GM20431 (cell line): ENCODE data around the gene CD164.

Experiments
- in situ Hi-C: fragments of 300-500 bp; cut with MseI, MboI; formaldehyde crosslinking; loops from one replicate; pipeline ENCODE4 v1.15.0; 2020; ENCODE audit warnings: low sequenced_read_pairs; ENCODE audit not compliant: unreplicated experiment

CD164 gene

DNA sequence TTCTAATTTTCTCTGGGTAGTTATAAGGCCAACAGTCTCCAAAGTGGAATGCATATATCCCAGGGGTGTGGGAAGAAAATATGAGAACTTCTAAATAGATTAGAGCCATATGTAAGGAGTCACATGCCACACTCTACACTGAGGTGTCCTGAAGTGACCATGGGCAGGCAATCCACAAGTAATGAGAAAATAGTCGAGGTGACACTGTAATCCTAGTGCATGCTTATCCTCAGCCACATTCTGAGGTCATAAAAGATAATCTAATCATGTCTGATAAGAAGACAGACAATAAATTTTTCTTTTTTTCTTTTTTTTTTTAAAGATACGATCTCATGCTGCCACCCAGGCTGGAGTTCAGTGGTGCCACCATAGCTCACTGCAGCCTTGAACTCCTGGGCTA is 62.2 kb downstream of the CD164 start:
- in situ Hi-C loops = no loop called here

DNA sequence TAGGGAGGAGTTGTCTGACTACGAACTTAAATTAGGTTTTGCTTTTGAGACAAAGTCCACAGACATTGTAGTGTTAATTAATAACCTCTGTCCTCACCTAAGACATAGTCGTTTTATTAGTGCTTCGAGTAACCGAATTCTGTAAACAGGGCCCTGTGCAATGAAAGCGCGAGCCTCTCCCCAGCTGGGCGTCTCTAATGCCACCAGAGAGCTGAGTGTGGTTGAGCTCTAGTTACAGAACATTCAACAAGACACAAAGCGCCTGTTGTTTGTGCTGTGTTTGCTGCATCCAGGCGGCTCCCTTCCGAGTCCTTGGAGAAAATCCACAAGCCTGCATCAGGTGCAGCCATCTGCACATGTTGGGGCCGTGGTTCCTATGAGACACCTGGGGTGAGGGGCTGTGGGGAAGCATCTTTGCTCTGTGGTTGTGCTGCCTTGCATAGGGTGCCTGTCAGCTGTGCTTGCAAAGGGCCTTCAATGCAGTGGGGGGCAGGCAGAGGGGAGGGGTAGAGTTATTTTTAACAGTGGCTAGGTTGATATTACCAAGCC is 63.9 kb downstream of the CD164 start:
- in situ Hi-C loops = no loop called here

DNA sequence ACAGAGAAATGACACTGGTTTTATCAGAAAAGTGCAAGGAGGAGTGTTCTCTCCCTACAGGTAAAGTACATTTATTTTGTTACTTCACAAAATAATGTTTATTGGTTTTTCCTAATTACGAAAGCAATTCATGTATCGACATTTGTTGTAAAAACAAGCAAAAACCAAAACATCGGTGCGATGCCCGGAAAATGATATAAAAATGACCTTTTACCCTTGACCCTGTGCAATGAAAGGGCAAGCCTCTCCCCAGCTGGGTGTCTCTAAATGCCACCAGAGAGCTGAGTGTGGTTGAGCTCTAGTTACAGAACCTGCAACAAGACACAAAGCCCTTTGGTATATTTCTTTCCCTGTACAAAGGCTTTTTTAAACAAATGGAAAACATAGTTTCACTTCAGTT is 65.4 kb downstream of the CD164 start:
- in situ Hi-C loops = no loop called here
